GM10248 (cell line): Measurements from ENCODE around the gene SYNGR4.

Experiments used
- CTCF ChIA-PET: fragments of 300-600 bp; sonication (Branson Sonifier 250); formaldehyde crosslinking; extraction: SDS; loops from one replicate; lab custom pipeline; 2021; ENCODE audit warnings: antibody characterized with exemption; lab: Yijun Ruan, JAX
- POLR2A ChIA-PET: fragments of 350-650 bp; sonication (Branson Sonifier 250); formaldehyde crosslinking; extraction: SDS; loops from one replicate; lab custom pipeline; 2020; ENCODE audit warnings: antibody characterized with exemption; lab: Yijun Ruan, JAX
- DNase-seq: peaks from one replicate; pipeline ENCODE4 v3.0.0; 2012; ENCODE audit errors: extremely low spot score
- TF ChIP-seq, protein P1 (sequence below): IDR thresholded peaks from 2 replicates; pipeline ENCODE4 v1.5.1; 2012; ENCODE audit warnings: mild to moderate bottlenecking, low read depth; ENCODE audit errors: extremely low read depth, missing control alignments, control extremely low read depth

SYNGR4 gene

DNA sequence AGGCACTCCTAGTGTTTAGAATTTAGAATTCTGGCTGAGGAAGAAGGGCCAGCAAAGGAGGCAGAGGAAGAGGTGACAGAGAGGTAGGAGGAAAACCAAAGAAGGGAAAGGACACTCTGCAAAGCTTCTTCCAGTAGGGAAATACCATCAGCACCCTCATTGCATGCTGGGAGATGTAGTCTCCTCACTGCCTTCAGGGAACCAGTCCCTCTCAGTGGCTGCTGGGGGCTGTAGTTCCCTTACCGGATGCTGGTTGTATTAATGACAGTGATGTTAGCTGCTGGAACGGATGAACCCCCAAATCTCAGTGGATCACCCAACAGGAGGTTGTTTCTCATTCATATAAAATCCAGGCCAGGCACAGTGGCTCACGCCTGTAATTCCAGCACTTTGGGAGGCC lies 39.4 kb downstream of the SYNGR4 start:
- TF ChIP-seq, protein P1, sequence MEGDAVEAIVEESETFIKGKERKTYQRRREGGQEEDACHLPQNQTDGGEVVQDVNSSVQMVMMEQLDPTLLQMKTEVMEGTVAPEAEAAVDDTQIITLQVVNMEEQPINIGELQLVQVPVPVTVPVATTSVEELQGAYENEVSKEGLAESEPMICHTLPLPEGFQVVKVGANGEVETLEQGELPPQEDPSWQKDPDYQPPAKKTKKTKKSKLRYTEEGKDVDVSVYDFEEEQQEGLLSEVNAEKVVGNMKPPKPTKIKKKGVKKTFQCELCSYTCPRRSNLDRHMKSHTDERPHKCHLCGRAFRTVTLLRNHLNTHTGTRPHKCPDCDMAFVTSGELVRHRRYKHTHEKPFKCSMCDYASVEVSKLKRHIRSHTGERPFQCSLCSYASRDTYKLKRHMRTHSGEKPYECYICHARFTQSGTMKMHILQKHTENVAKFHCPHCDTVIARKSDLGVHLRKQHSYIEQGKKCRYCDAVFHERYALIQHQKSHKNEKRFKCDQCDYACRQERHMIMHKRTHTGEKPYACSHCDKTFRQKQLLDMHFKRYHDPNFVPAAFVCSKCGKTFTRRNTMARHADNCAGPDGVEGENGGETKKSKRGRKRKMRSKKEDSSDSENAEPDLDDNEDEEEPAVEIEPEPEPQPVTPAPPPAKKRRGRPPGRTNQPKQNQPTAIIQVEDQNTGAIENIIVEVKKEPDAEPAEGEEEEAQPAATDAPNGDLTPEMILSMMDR: no peak
- DNase-seq: peak; percentile 84
- POLR2A ChIA-PET: no interaction called here
- CTCF ChIA-PET: interaction anchor here (1.2 to 5.5 kb wide), 3 partner anchors 10 to 12 kb away, joined by 5 to 38 read pairs (median 6); partner anchors contain the start of genes GRIN2D and KDELR1

- ChIA-PET CTCF (interaction anchor here (0.9 to 5.5 kb wide), 3 partner anchors 14 to 21 kb away, joined by 3 to 38 read pairs (median 4); partner anchors contain the start of gene KDELR1), POLR2A (no interaction called here)
- no peak for DNase-seq
- TF ChIP-seq, protein P1: no peak
Measured at GRCh38 chr19:48405010-48405659, 41.0 kb downstream of the SYNGR4 start.

DNA sequence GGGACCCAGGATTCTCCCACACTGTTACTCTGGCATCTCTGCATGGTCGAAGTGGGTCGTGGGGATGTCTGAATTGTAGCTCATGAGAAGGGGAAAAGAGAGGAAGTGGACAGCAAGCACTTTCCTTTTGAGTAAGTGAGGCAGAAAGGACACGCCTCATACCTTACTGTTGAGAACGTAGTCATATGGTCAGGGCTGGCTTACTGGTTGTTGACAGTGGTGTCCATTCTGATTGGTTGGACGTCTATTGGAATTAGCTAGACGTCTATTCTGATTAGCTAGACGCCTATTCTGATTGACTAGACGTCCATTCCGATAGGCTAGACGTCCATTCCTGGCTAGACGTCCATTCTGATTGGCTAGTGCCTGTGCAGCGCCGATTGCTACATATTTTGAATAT lies 41.7 kb downstream of the SYNGR4 start:
- ChIA-PET CTCF (interaction anchor here (0.9 to 1.0 kb wide), 2 partner anchors 14 to 91 kb away, joined by 3 to 4 read pairs; partner anchors contain the start of gene KDELR1), POLR2A (interaction anchor here (0.6 kb wide), 2 partner anchors 85 to 464 kb away, joined by 3 to 6 read pairs; no protein-coding TSS in a partner anchor)
- TF ChIP-seq, protein P1: no peak
- peak; percentile 51 for DNase-seq

DNA sequence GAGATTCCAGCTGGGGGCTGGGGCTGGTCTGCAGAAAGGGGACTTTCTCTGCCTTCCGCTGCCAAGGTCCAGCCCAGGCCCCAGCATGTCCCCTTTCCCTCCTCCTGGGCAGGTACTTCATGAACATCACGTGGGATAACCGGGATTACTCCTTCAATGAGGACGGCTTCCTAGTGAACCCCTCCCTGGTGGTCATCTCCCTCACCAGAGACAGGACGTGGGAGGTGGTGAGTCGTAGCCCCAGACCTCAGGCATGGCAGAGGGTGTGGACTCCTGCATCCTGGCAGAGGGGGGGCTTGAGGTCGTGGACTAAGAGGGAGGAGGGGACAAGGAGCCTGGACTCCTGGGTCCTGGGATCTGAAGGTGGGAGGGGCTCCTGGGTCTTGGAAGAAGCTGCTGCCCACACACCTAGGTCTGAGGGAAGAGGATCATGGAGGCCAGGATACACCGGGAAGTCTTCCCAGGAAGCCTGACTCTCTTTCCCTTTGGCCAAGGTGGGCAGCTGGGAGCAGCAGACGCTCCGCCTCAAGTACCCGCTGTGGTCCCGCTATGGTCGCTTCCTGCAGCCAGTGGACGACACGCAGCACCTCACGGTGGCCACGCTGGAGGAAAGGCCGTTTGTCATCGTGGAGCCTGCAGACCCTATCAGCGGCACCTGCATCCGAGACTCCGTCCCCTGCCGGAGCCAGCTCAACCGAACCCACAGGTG lies 49.9 kb downstream of the SYNGR4 start:
- POLR2A ChIA-PET: interaction anchor here (0.7 kb wide), 1 partner anchor 200 kb away, joined by 3 read pairs; no protein-coding TSS in a partner anchor
- DNase-seq: no peak
- CTCF ChIA-PET: interaction anchor here (1.2 to 1.9 kb wide), 4 partner anchors 10 to 75 kb away, joined by 3 to 6 read pairs (median 4); partner anchors contain the start of gene KDELR1
- TF ChIP-seq, protein P1: no peak

DNA sequence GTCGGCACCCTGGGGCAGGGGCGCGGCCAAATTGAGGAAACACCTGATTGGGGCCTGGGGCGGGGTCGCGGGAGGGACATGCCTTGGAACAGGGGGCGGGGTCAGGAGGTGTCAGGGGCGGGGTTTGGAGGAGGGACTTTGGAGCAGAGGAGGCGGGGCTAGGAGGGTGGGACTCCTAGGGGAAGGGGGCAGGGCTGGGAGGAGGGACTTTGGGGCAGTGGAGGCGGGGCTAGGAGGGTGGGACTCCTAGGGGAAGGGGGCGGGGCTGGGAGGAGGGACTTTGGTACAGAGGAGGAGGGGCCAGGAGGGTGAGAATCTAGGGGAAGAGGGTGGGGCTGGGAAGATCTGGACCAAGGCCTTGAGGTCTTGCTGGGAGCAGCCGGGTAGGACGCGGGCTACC lies 51.2 kb downstream of the SYNGR4 start:
- ChIA-PET CTCF (interaction anchor here (1.3 to 1.9 kb wide), 3 partner anchors 12 to 24 kb away, joined by 3 to 6 read pairs (median 5); partner anchors contain the start of gene KDELR1), POLR2A (no interaction called here)
- TF ChIP-seq, protein P1: no peak
- DNase-seq: peak; percentile 80

DNA sequence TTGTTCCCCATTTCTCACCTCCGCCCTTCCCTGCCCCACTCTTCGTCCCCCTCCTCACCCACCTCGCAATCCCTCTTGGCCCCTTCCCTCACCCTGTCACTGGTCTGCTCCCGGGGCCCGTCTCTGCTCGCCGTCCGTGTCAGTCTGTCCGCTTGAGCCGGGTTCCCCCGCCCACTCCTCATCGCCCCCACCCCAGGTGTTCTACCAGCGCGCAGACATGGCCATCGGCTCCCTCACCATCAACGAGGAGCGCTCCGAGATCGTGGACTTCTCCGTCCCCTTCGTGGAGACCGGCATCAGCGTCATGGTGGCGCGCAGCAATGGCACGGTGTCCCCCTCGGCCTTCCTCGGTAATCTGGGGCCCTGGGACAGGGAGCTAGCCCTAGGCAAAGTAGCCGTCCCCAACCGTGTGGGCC lies 51.6 kb downstream of the SYNGR4 start:
- TF ChIP-seq, protein P1: no peak
- POLR2A ChIA-PET: no interaction called here
- CTCF ChIA-PET: interaction anchor here (1.3 to 1.4 kb wide), 3 partner anchors 24 to 168 kb away, joined by 3 to 7 read pairs (median 4); partner anchors contain the start of gene KDELR1
- no peak for DNase-seq
